Mesenchymal stem cell (in vitro differentiated cells and primary cell): ENCODE measurements around the gene CRACDL.

ENCODE experiments used
- DNase-seq: peaks from one replicate; pipeline ENCODE4 v3.0.0-alpha.2; 2013
- H2AFZ ChIP-seq: one replicate; pipeline ENCODE4 v1.6.1; 2013; ENCODE audit warnings: low read depth, mild to moderate bottlenecking, control low read depth, inconsistent platforms, low read length, moderate library complexity
- H2AK5ac ChIP-seq: 2 replicates; pipeline ENCODE4 v1.6.1; 2013; ENCODE audit warnings: low read length, moderate library complexity, mild to moderate bottlenecking, inconsistent platforms; ENCODE audit not compliant: severe bottlenecking
- H2BK120ac ChIP-seq: one replicate; pipeline ENCODE4 v1.6.1; 2013; ENCODE audit warnings: low read depth, mild to moderate bottlenecking, inconsistent platforms, low read length, moderate library complexity
- H2BK12ac ChIP-seq, 2 experiments: one replicate each; pipeline ENCODE4 v1.6.1; 2013; ENCODE audit warnings: inconsistent platforms in 2 of 2, low read length in 2 of 2, mild to moderate bottlenecking in 2 of 2, moderate library complexity in 2 of 2, control low read depth in 1 of 2
- H2BK15ac ChIP-seq: one replicate; pipeline ENCODE4 v1.6.1; 2013; ENCODE audit warnings: mild to moderate bottlenecking, low read depth, inconsistent platforms; ENCODE audit not compliant: poor library complexity, severe bottlenecking
- H2BK5ac ChIP-seq: 2 replicates; pipeline ENCODE4 v1.6.1; 2013; ENCODE audit warnings: low read depth, mild to moderate bottlenecking, low read length, control low read depth, inconsistent platforms; ENCODE audit not compliant: poor library complexity, severe bottlenecking
- H3K14ac ChIP-seq, 2 experiments: one replicate each; pipeline ENCODE4 v1.6.1; 2013; ENCODE audit warnings: inconsistent platforms in 2 of 2, low read length in 2 of 2, control low read depth in 1 of 2, mild to moderate bottlenecking in 1 of 2, moderate library complexity in 1 of 2
- H3K18ac ChIP-seq, 2 experiments: one replicate each; pipeline ENCODE4 v1.6.1; 2013; ENCODE audit warnings: inconsistent platforms in 2 of 2, low read length in 2 of 2, control low read depth in 1 of 2, low read depth in 1 of 2, mild to moderate bottlenecking in 1 of 2
- H3K23ac ChIP-seq, 2 experiments: one replicate each; pipeline ENCODE4 v1.6.1; 2013; ENCODE audit warnings: inconsistent platforms in 2 of 2, low read length in 2 of 2, mild to moderate bottlenecking in 2 of 2, moderate library complexity in 2 of 2, control low read depth in 1 of 2
- H3K27ac ChIP-seq: 2 replicates; pipeline ENCODE4 v1.5.1; 2013; ENCODE audit warnings: mild to moderate bottlenecking, moderate library complexity, low read length, control low read depth, inconsistent platforms; ENCODE audit not compliant: poor library complexity, severe bottlenecking
- H3K27me3 ChIP-seq, 2 experiments: 2 replicates each; pipeline versions ENCODE4 v1.6.1 to v1.7.0; 2013; ENCODE audit warnings: low read length in 2 of 2, mild to moderate bottlenecking in 2 of 2, moderate library complexity in 2 of 2, control low read depth in 1 of 2, inconsistent platforms in 1 of 2; ENCODE audit not compliant: control insufficient read depth in 1 of 2, insufficient read depth in 1 of 2
- H3K36me3 ChIP-seq, 2 experiments: 2 replicates each; pipeline versions ENCODE4 v1.6.1 to v1.7.0; 2013; ENCODE audit warnings: low read length in 2 of 2, control low read depth in 1 of 2, inconsistent platforms in 1 of 2, low read depth in 1 of 2, mild to moderate bottlenecking in 1 of 2; ENCODE audit not compliant: insufficient read depth in 2 of 2, control insufficient read depth in 1 of 2
- H3K4ac ChIP-seq, 2 experiments: one replicate each; pipeline ENCODE4 v1.6.1; 2013; ENCODE audit warnings: inconsistent platforms in 2 of 2, low read length in 2 of 2, mild to moderate bottlenecking in 2 of 2, moderate library complexity in 2 of 2, control low read depth in 1 of 2, low read depth in 1 of 2
- H3K4me1 ChIP-seq: 2 replicates; pipeline ENCODE4 v1.6.1; 2013; ENCODE audit warnings: low read depth, low read length, control low read depth; ENCODE audit not compliant: control insufficient read depth, insufficient read depth
- H3K4me2 ChIP-seq: 2 replicates; pipeline ENCODE4 v1.6.1; 2013; ENCODE audit warnings: low read length, mild to moderate bottlenecking, inconsistent platforms; ENCODE audit not compliant: poor library complexity, severe bottlenecking
- H3K4me3 ChIP-seq, 2 experiments: 2 replicates each; pipeline versions ENCODE4 v1.5.1 to v1.7.0; 2013; ENCODE audit warnings: low read length in 2 of 2, mild to moderate bottlenecking in 2 of 2, control low read depth in 1 of 2, low read depth in 1 of 2; ENCODE audit not compliant: insufficient read depth in 1 of 2
- H3K79me1 ChIP-seq: replicated peaks from 2 replicates; pipeline ENCODE4 v1.6.1; 2013; ENCODE audit warnings: mild to moderate bottlenecking, control low read depth, low read length, inconsistent platforms; ENCODE audit not compliant: poor library complexity, severe bottlenecking
- H3K9ac ChIP-seq: 2 replicates; pipeline ENCODE4 v1.7.0; 2013; ENCODE audit warnings: mild to moderate bottlenecking, low read length, moderate library complexity
- H3K9me3 ChIP-seq: 2 replicates; pipeline ENCODE4 v1.7.0; 2013; ENCODE audit warnings: mild to moderate bottlenecking, low read length; ENCODE audit not compliant: control insufficient read depth
- H4K8ac ChIP-seq: one replicate; pipeline ENCODE4 v1.6.1; 2013; ENCODE audit warnings: inconsistent platforms, mild to moderate bottlenecking, low read length, moderate library complexity
- H4K91ac ChIP-seq: one replicate; pipeline ENCODE4 v1.6.1; 2013; ENCODE audit warnings: mild to moderate bottlenecking, low read length, inconsistent platforms
- WGBS: methylation state at CpG from one replicate; pipeline ENCODE4 v1.1.7; 2013; ENCODE audit warnings: mixed read lengths; 5-methylcytosine and 5-hydroxymethylcytosine counted together

CRACDL gene

GRCh38 chr2:98748292-98749065, 187.5 kb downstream of the CRACDL start:
- Histone ChIP-seq H3K4me2 (no peak overlapping the region), H3K27me3 (peaks cover 25 to 30% of the 10 kb centered on the region in 2 experiments), H3K4me1 (no peaks in the 10 kb centered on the region), H2BK15ac (no peak overlapping the region), H3K27ac (no peak overlapping the region), H3K79me1 (no peaks in the 10 kb centered on the region), H2AFZ (no peak overlapping the region), H4K8ac (no peak overlapping the region), H3K9ac (no peak overlapping the region), H3K4ac (no peak overlapping the region), H4K91ac (no peak overlapping the region), H3K36me3 (no peaks in the 10 kb centered on the region), H3K14ac (no peak overlapping the region), H2BK120ac (no peak overlapping the region), H3K18ac (no peak overlapping the region), H2BK12ac (no peak overlapping the region), H3K23ac (no peak overlapping the region), H2BK5ac (no peak overlapping the region), H3K4me3 (no peak overlapping the region), H3K9me3 (no peaks in the 10 kb centered on the region), H2AK5ac (no peak overlapping the region)
- no peak for DNase-seq
- WGBS = 72% methylated on average over 13 of the region's 13 CpGs

- H3K18ac ChIP-seq = no peak overlapping the region
- no peak for DNase-seq
- no peak overlapping the region for H3K9ac ChIP-seq
- no peak overlapping the region for H4K91ac ChIP-seq
- H3K79me1 ChIP-seq = no peaks in the 10 kb centered on the region
- H2BK12ac ChIP-seq = no peak overlapping the region
- H2AK5ac ChIP-seq = no peak overlapping the region
- no peak overlapping the region for H3K27ac ChIP-seq
- no peak overlapping the region for H2AFZ ChIP-seq
- no peak overlapping the region for H3K4me2 ChIP-seq
- no peaks in the 10 kb centered on the region for H3K9me3 ChIP-seq
- H3K23ac ChIP-seq = no peak overlapping the region
- H2BK15ac ChIP-seq = no peak overlapping the region
- H3K4ac ChIP-seq = no peak overlapping the region
- no peaks in the 10 kb centered on the region for H3K4me1 ChIP-seq
- no peak overlapping the region for H3K4me3 ChIP-seq
- WGBS = 47% methylated on average over 5 of the region's 8 CpGs
- no peak overlapping the region for H3K14ac ChIP-seq
- no peak overlapping the region for H2BK120ac ChIP-seq
- no peak overlapping the region for H2BK5ac ChIP-seq
- H4K8ac ChIP-seq = no peak overlapping the region
- H3K36me3 ChIP-seq = no peaks in the 10 kb centered on the region
- H3K27me3 ChIP-seq = peaks cover 24 to 25% of the 10 kb centered on the region in 2 experiments
Observed at GRCh38 chr2:98747888-98748287, 188.1 kb downstream of the CRACDL start.

- Histone ChIP-seq H3K18ac (no peak overlapping the region), H3K14ac (no peak overlapping the region), H2AFZ (no peak overlapping the region), H2AK5ac (no peak overlapping the region), H3K4me1 (no peaks in the 10 kb centered on the region), H3K4me2 (no peak overlapping the region), H3K9me3 (no peaks in the 10 kb centered on the region), H3K4me3 (no peak overlapping the region), H3K27me3 (peaks cover 12 to 13% of the 10 kb centered on the region in 2 experiments), H2BK120ac (no peak overlapping the region), H3K4ac (no peak overlapping the region), H2BK12ac (no peak overlapping the region), H4K8ac (no peak overlapping the region), H3K79me1 (no peaks in the 10 kb centered on the region), H4K91ac (no peak overlapping the region), H3K27ac (no peak overlapping the region), H3K23ac (no peak overlapping the region), H2BK5ac (no peak overlapping the region), H2BK15ac (no peak overlapping the region), H3K9ac (no peak overlapping the region), H3K36me3 (no peaks in the 10 kb centered on the region)
- DNase-seq = no peak
Observed at GRCh38 chr2:98746426-98746825, 189.6 kb downstream of the CRACDL start.

DNA sequence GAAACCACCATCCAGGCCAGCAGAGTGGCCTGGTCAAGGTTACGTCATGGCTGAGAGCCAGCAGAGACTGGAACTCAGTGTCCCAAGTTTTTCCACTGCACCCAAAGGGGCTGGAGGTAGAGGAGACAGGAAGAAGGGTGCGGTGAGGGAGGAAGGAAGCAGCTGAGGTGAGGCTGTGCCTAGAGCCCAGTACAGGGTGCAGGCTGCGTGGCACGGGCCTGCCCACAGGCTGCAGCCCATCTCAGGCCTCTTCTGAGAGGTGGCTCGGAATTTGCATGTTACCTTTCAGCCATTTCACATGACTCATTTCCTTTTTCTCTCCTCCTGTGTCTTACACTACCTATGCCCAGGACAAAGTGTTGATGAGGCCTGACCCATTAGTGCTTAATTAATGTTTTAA, 191.4 kb downstream of the CRACDL start:
- no peak overlapping the region for H2BK120ac ChIP-seq
- H3K23ac ChIP-seq = no peak overlapping the region
- peak overlapping the region; percentile 10 for H4K8ac ChIP-seq
- no peak overlapping the region for H3K18ac ChIP-seq
- no peak overlapping the region for H3K14ac ChIP-seq
- H4K91ac ChIP-seq = no peak overlapping the region
- no peak for DNase-seq
- no peaks in the 10 kb centered on the region for H3K9me3 ChIP-seq
- H2BK15ac ChIP-seq = no peak overlapping the region
- H3K27ac ChIP-seq = no peak overlapping the region
- H3K4me3 ChIP-seq = no peak overlapping the region
- 93% methylated on average over 4 of the region's 5 CpGs for WGBS
- no peaks in the 10 kb centered on the region for H3K79me1 ChIP-seq
- no peak overlapping the region for H3K4ac ChIP-seq
- H3K36me3 ChIP-seq = no peaks in the 10 kb centered on the region
- H3K27me3 ChIP-seq = peaks cover 10 to 21% of the 10 kb centered on the region in 2 experiments
- H2AK5ac ChIP-seq = no peak overlapping the region
- H3K4me2 ChIP-seq = no peak overlapping the region
- no peak overlapping the region for H2BK5ac ChIP-seq
- H3K9ac ChIP-seq = no peak overlapping the region
- no peaks in the 10 kb centered on the region for H3K4me1 ChIP-seq
- H2BK12ac ChIP-seq = no peak overlapping the region
- H2AFZ ChIP-seq = no peak overlapping the region
